ENCODE data around the gene KAZN. TPM values are rescaled to one million over a fixed set of nuclear protein-coding genes. Genes with fewer than 3 reads are reported as not detected.

Gene KAZN
- polyA plus RNA-seq, 1 of the 3 experiments (the other 2 are of a cell fraction), result 6.8 TPM

DNA sequence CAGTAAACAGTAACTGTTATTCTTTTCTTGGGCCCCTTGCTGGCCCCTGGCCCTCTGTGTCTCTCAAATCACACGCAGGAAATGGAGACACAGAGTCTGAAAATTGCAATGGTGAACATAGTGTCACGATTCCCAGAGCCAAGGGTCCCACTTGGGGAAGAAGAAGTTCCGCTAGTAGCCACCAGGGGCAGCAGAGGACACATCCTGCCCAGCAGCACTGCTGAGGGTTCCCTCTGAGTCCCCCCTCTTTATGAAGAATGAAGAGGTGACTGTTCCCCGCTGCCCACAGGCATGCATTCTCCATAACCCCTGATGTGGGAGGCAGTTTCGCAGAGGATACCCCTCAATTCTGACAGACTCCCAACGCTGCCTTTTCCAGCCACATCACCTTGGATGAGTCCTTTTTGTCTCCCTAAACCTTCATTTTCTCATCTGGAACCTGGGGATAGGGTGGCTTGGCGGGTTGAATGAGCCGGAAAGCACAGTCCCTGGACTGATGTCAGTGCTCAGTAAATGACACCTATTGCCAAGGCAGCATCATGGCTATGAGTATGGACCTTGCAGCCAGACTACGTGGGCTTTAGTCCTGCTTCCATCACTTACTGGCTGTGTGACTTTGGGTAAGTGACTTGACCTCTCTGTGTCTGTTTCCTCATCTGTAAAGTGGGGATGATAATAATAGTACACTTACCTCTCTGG lies 317.0 kb downstream of the KAZN start:
- H3K9me3 ChIP-seq, result no peaks in the 10 kb centered on the region
- peaks cover 0 to 7% of the 10 kb centered on the region in 2 experiments; a peak in 1 of 4 replicates for H3K4me1 ChIP-seq (ENCODE audit: control insufficient read depth in 1 of 2, insufficient read depth in 2 of 2, low read depth in 1 of 2, low read length in 1 of 2)
- 20% methylated on average over 9 of the region's 9 CpGs for WGBS (ENCODE audit: low lambda C conversion rate)
- H3K27ac ChIP-seq (ENCODE audit: low read depth in 2 of 2, low read length in 1 of 2), result no peak overlapping the region
- H3K9ac ChIP-seq, result no peak overlapping the region
- ChIA-PET CTCF (interaction anchor here (0.7 to 3.5 kb wide), 14 partner anchors 9 to 184 kb away, joined by 3 to 32 read pairs (median 4); no protein-coding TSS in a partner anchor), POLR2A (no interaction called here)
- peak; percentile 70 for TF ChIP-seq RAD21 (IDR thresholded peaks at IDR 0.05; ENCODE audit: low read length)
- peak; percentile 92 for TF ChIP-seq CTCF (IDR thresholded peaks at IDR 0.05)
- TF ChIP-seq FOSL2 (IDR thresholded peaks at IDR 0.05; ENCODE audit: borderline replicate concordance, low read depth), result no peak
- peak; percentile 49 for TF ChIP-seq SMC3 (IDR thresholded peaks at IDR 0.05; ENCODE audit: low read depth, low read length)
- TF ChIP-seq EP300 (IDR thresholded peaks at IDR 0.05; ENCODE audit: borderline replicate concordance in 1 of 2, low read depth in 1 of 2, low read length in 1 of 2), result no peak
- no peaks in the 10 kb centered on the region for H3K27me3 ChIP-seq (ENCODE audit: insufficient read depth)
- H2AFZ ChIP-seq (ENCODE audit: low read depth), result no peak overlapping the region
- H3K36me3 ChIP-seq (replicated peaks in 1 of 2; ENCODE audit: control insufficient read depth in 1 of 2, insufficient read depth in 2 of 2, low read length in 1 of 2), result no peaks in the 10 kb centered on the region
- no peak overlapping the region; a peak in 1 of 4 replicates for H3K4me3 ChIP-seq (ENCODE audit: low read depth in 2 of 2, low read length in 1 of 2)
- H3F3A ChIP-seq (replicated peaks; ENCODE audit: insufficient read depth), result no peaks in the 10 kb centered on the region
- H3K79me2 ChIP-seq (ENCODE audit: insufficient read depth), result no peaks in the 10 kb centered on the region
- peak; percentile 84 for DNase-seq
- H4K20me1 ChIP-seq (ENCODE audit: insufficient read depth), result no peaks in the 10 kb centered on the region
- H3K4me2 ChIP-seq, result no peak overlapping the region
- no peaks in the 10 kb centered on the region for H3K9me2 ChIP-seq

- Histone ChIP-seq H3K4me1 (ENCODE audit: control insufficient read depth in 1 of 2, insufficient read depth in 2 of 2, low read depth in 1 of 2, low read length in 1 of 2) (no peaks in the 10 kb centered on the region; a peak in 1 of 4 replicates), H3K9ac (no peak overlapping the region), H3K4me2 (no peak overlapping the region), H3F3A (replicated peaks; ENCODE audit: insufficient read depth) (no peaks in the 10 kb centered on the region), H3K9me3 (no peaks in the 10 kb centered on the region), H3K27me3 (ENCODE audit: insufficient read depth) (no peaks in the 10 kb centered on the region), H3K79me2 (ENCODE audit: insufficient read depth) (no peaks in the 10 kb centered on the region), H4K20me1 (ENCODE audit: insufficient read depth) (no peaks in the 10 kb centered on the region), H3K36me3 (replicated peaks in 1 of 2; ENCODE audit: control insufficient read depth in 1 of 2, insufficient read depth in 2 of 2, low read length in 1 of 2) (no peaks in the 10 kb centered on the region), H3K9me2 (no peaks in the 10 kb centered on the region), H3K27ac (ENCODE audit: low read depth in 2 of 2, low read length in 1 of 2) (no peak overlapping the region), H2AFZ (ENCODE audit: low read depth) (no peak overlapping the region), H3K4me3 (ENCODE audit: low read depth in 2 of 2, low read length in 1 of 2) (no peak overlapping the region)
- 95% methylated on average over 10 of the region's 10 CpGs for WGBS (ENCODE audit: low lambda C conversion rate)
- DNase-seq, result no peak
- POLR2A ChIA-PET, result no interaction called here
- no peak for TF ChIP-seq JUND (IDR thresholded peaks at IDR 0.05)
- CTCF ChIA-PET, result interaction anchor here (2.1 kb wide), 1 partner anchor 108 kb away, joined by 11 read pairs; no protein-coding TSS in a partner anchor
These were observed 320.8 kb downstream of the KAZN start for GRCh38 chr1:14919289-14919688.

DNA sequence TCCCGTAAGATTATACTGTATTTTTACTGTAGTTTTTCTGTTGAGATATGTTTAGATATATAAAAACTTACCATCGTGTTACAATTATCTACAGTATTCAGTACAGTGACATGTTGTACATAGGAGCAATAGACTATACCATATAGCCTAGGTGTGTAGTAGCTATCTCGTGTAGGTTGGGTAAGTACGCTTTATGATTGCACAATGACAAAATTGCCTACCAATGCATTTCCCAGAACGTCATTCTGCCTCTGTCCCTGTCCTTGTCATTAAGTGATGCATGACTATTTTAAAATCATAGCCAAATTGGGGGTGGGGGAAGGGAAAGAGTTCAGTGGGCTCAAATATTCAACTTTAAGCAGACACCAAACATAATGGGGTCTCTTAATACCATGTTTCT lies 321.3 kb downstream of the KAZN start:
- CTCF ChIA-PET, result no interaction called here
- TF ChIP-seq TAF1 (IDR thresholded peaks at IDR 0.05; ENCODE audit: borderline replicate concordance, low read depth, low read length) (no peak), RAD21 (IDR thresholded peaks at IDR 0.05; ENCODE audit: low read length) (no peak), TEAD4 (IDR thresholded peaks at IDR 0.05; ENCODE audit: borderline replicate concordance, insufficient read depth) (no peak), RFX5 (IDR thresholded peaks at IDR 0.05; ENCODE audit: low read length) (no peak), REST (IDR thresholded peaks at IDR 0.05; ENCODE audit: low read depth, low read length) (no peak), GABPA (IDR thresholded peaks at IDR 0.05; ENCODE audit: low read depth) (no peak), NRF1 (IDR thresholded peaks at IDR 0.05; ENCODE audit: low read depth, low read length) (no peak), FOSL2 (IDR thresholded peaks at IDR 0.05; ENCODE audit: borderline replicate concordance, low read depth) (no peak), JUND (IDR thresholded peaks at IDR 0.05) (no peak), FOXJ3 (CRISPR knock-in tag; IDR thresholded peaks at IDR 0.05) (no peak), MXI1 (IDR thresholded peaks at IDR 0.05; ENCODE audit: low read depth, low read length) (no peak)
- TF ChIP-seq, protein P1, sequence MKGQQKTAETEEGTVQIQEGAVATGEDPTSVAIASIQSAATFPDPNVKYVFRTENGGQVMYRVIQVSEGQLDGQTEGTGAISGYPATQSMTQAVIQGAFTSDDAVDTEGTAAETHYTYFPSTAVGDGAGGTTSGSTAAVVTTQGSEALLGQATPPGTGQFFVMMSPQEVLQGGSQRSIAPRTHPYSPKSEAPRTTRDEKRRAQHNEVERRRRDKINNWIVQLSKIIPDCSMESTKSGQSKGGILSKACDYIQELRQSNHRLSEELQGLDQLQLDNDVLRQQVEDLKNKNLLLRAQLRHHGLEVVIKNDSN (IDR thresholded peaks at IDR 0.05; ENCODE audit: borderline replicate concordance, low read depth), result no peak

More for the DNA sequence above, 321.3 kb downstream of the KAZN start:
- DNase-seq, result no peak
- H3K9me3 ChIP-seq, result no peaks in the 10 kb centered on the region
- H3F3A ChIP-seq (replicated peaks; ENCODE audit: insufficient read depth), result no peaks in the 10 kb centered on the region
- no peak overlapping the region for H3K4me2 ChIP-seq
- peaks cover 1% of the 10 kb centered on the region; the same call in 1 of the 2 replicates for H3K79me2 ChIP-seq (ENCODE audit: insufficient read depth)
- POLR2A ChIA-PET, result no interaction called here
- no peaks in the 10 kb centered on the region for H3K36me3 ChIP-seq (replicated peaks in 1 of 2; ENCODE audit: control insufficient read depth in 1 of 2, insufficient read depth in 2 of 2, low read length in 1 of 2)
- H4K20me1 ChIP-seq (ENCODE audit: insufficient read depth), result no peaks in the 10 kb centered on the region
- H3K4me1 ChIP-seq (ENCODE audit: control insufficient read depth in 1 of 2, insufficient read depth in 2 of 2, low read depth in 1 of 2, low read length in 1 of 2), result no peaks in the 10 kb centered on the region; a peak in 1 of 4 replicates
- no peak overlapping the region for H3K9ac ChIP-seq
- H3K4me3 ChIP-seq (ENCODE audit: low read depth in 2 of 2, low read length in 1 of 2), result no peak overlapping the region
- H3K27ac ChIP-seq (ENCODE audit: low read depth in 2 of 2, low read length in 1 of 2), result no peak overlapping the region
- no peak overlapping the region for H2AFZ ChIP-seq (ENCODE audit: low read depth)
- 63% methylated on average over 5 of the region's 5 CpGs for WGBS (ENCODE audit: low lambda C conversion rate)
- no peaks in the 10 kb centered on the region for H3K27me3 ChIP-seq (ENCODE audit: insufficient read depth)
- H3K9me2 ChIP-seq, result no peaks in the 10 kb centered on the region
